Epithelial cell of esophagus (primary cell): Measurements from ENCODE around the gene TPTE.
"Not testable (repeated sequence)": the region's sequence is repeated elsewhere in the genome, so short reads cannot be mapped to it uniquely, and the experiment has no call there.

Source experiments
- DNase-seq: peaks from one replicate; pipeline ENCODE4 v3.0.0; 2010; ENCODE audit warnings: low read depth
- H3K4me3 ChIP-seq: 2 replicates; pipeline ENCODE4 v1.5.1; 2011; ENCODE audit warnings: mild to moderate bottlenecking, low read length, control low read depth
- CTCF ChIP-seq: IDR thresholded peaks from 2 replicates; pipeline ENCODE4 v1.5.1; 2011; ENCODE audit warnings: low read depth, mild to moderate bottlenecking, low read length, control low read depth, inconsistent platforms; ENCODE audit not compliant: insufficient read depth; ENCODE audit errors: missing control alignments

Gene TPTE

GRCh38 chr21:10574531-10575310, 53.3 kb downstream of the TPTE start:
- DNase-seq, H3K4me3 ChIP-seq: not testable (repeated sequence)

GRCh38 chr21:10575311-10575667, 53.9 kb downstream of the TPTE start:
- H3K4me3 ChIP-seq = no peak overlapping the region
- DNase-seq = no peak
- no peak for TF ChIP-seq CTCF

- not testable (repeated sequence) for DNase-seq, H3K4me3 ChIP-seq
Measured at GRCh38 chr21:10578910-10579309, 57.5 kb downstream of the TPTE start.

- DNase-seq, H3K4me3 ChIP-seq: not testable (repeated sequence)
Measured at GRCh38 chr21:10589115-10589514, 67.7 kb downstream of the TPTE start.

- not testable (repeated sequence) for H3K4me3 ChIP-seq, DNase-seq
Measured at GRCh38 chr21:10607074-10607473, 85.7 kb downstream of the TPTE start.

DNA sequence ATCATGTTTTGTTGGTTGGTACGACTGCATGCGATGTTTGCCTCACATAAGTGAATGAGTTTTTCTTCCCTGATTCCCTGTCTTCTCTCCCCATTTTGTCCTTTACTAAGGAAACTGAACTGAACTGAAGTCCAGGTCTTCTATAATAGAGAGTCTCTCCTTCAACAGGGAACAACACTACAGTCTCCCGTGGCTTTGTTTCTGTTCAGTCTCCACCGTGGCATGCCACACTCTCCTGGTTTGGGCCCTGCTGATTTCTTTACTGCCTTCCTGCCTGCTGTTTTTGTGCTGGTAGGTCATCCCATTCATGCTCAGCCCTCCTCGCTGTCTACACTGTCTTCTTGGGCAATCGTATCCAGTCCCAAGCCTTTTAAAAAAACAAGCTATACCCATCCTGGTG, 92.9 kb downstream of the TPTE start:
- DNase-seq, H3K4me3 ChIP-seq: not testable (repeated sequence)

DNA sequence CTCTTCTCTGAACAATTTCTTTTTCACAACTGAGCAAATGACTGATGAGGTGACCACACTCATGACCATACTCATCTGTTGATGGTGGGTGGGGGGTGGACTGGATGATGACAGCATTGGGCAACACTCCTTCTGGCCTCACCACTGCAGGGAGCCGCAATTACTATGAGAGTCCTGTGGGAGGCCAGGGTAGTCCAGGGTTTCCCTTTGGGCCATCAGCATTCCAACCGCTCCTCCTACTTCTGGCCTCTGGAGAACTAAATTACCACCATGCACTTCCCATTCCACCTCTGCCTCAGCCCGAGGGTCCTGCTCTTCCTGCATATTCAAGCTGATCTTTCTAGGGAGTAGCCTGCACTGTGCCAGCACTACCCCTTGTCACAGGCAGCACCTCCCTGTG, 94.7 kb downstream of the TPTE start:
- not testable (repeated sequence) for DNase-seq, H3K4me3 ChIP-seq

- H3K4me3 ChIP-seq = no peak overlapping the region
- TF ChIP-seq CTCF = no peak
- DNase-seq = no peak
Measured at GRCh38 chr21:10616535-10616934, 95.2 kb downstream of the TPTE start.

- H3K4me3 ChIP-seq, DNase-seq: not testable (repeated sequence)
Measured at GRCh38 chr21:10617133-10617752, 95.9 kb downstream of the TPTE start.

- no peak overlapping the region for H3K4me3 ChIP-seq
- no peak for DNase-seq
- no peak for TF ChIP-seq CTCF
Measured at GRCh38 chr21:10627316-10627863, 106.0 kb downstream of the TPTE start.

DNA sequence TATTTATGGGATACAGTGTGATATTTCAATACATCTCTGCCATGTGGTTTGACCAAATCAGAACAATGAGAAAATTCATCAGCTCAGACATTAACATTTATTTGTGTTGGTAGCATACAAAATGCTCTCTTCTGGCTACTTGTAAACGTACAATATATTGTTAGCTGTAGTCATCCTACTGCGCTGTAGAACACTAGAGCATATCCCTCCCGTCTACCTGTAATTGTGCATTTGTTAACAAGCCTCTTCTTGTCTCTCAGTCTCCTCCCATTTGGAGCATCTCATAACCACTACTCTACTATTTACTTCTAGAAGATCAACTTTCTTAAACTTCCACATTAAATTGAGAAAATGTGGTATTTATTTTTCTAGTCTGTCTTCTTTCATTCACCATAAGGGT, 107.9 kb downstream of the TPTE start:
- not testable (repeated sequence) for H3K4me3 ChIP-seq, DNase-seq

GRCh38 chr21:10630829-10631228, 109.4 kb downstream of the TPTE start:
- DNase-seq = not testable (repeated sequence)

DNA sequence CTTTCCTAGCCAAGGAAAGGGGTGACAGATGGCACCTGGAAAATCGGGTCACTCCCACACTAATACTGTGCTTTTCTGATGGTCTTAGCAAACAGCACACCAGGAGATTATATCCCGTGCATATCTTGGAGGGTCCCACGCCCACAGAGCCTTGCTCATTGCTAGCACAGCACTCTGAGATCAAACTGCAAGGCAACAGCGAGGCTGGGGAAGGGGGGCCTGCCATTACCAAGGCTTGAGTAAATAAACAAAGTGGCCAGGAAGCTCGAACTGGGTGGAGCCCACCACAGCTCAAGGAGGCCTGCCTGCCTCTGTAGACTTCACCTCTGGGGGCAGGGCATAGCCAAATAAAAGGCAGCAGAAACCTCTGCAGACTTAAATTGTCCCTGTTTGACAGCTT, 109.9 kb downstream of the TPTE start:
- not testable (repeated sequence) for H3K4me3 ChIP-seq, DNase-seq

More at GRCh38 chr21:10630829-10631228, 109.4 kb downstream of the TPTE start:
- not testable (repeated sequence) for H3K4me3 ChIP-seq

GRCh38 chr21:10638144-10638543, 116.8 kb downstream of the TPTE start:
- H3K4me3 ChIP-seq, DNase-seq: not testable (repeated sequence)
